HepG2 (cell line): ENCODE data around the gene CDK9. TPM values are rescaled to one million over a fixed set of nuclear protein-coding genes. Genes with fewer than 3 reads are reported as not detected.
A peak's percentile ranks its signal among the peaks of the same experiment; 100 is the strongest.
"Not testable (repeated sequence)": the region's sequence is repeated elsewhere in the genome, so short reads cannot be mapped to it uniquely, and the experiment has no call there.

Experiments used
- ATAC-seq: fragments of 200-7000 bp; cut with Tn5 transposase; 3 replicates; pipeline ENCODE4 v1.9.1; 2020; ENCODE audit warnings: mild to moderate bottlenecking, moderate library complexity
- BruUV-seq: library from RNA; stranded (reverse); fragments of 400-500 nt; replicated peaks from 2 replicates; lab custom pipeline; 2021; lab: Mats Ljungman, UMichigan
- CTCF ChIA-PET: fragments of 300-600 bp; formaldehyde crosslinking; extraction: SDS; loops from one replicate; lab custom pipeline; 2021; ENCODE audit warnings: low total read pairs, inconsistent platforms, low intra/inter-chr PET ratio; lab: Yijun Ruan, JAX
- POLR2A ChIA-PET: fragments of 350-600 bp; sonication (Branson Sonifier 250); formaldehyde crosslinking; loops from one replicate; lab custom pipeline; 2020; ENCODE audit warnings: antibody characterized with exemption, inconsistent platforms; lab: Yijun Ruan, JAX
- DNase-seq: peaks from one replicate; pipeline ENCODE4 v3.0.0-alpha.2; 2015; ENCODE audit warnings: low spot score
- FAIRE-seq: peaks from 3 replicates; lab custom pipeline; 2011; peaks lifted over from hg19 to GRCh38; lab: Jason Lieb, UNC
- H2AFZ ChIP-seq: one replicate; pipeline ENCODE4 v1.6.1; 2011; ENCODE audit warnings: low read length, inconsistent platforms
- H3K27ac ChIP-seq: fragments of 300-600 bp; 3 replicates; pipeline ENCODE4 v1.8.0; 2011; ENCODE audit warnings: mixed run types, mild to moderate bottlenecking, mixed read lengths, low read length, inconsistent platforms; ENCODE audit not compliant: insufficient read depth; ENCODE audit errors: extremely low read length
- H3K27me3 ChIP-seq, 2 experiments: fragments of 200-600 bp in 1 of 2; 2 replicates in 1 of 2; 3 replicates in 1 of 2; pipeline versions ENCODE4 v1.6.0 to v1.8.0; 2011; ENCODE audit warnings: low read length in 2 of 2, mild to moderate bottlenecking in 2 of 2, moderate library complexity in 2 of 2, inconsistent platforms in 1 of 2; ENCODE audit not compliant: insufficient read depth in 2 of 2, control insufficient read depth in 1 of 2
- H3K36me3 ChIP-seq, 2 experiments: fragments of 200-600 bp in 1 of 2; replicated peaks in 1 of 2; 2 replicates in 1 of 2; 3 replicates in 1 of 2; pipeline versions ENCODE4 v1.5.1 to v1.8.0; 2011; ENCODE audit warnings: low read length in 2 of 2, inconsistent platforms in 1 of 2; ENCODE audit not compliant: insufficient read depth in 2 of 2, control insufficient read depth in 1 of 2
- H3K4me1 ChIP-seq: 2 replicates; pipeline ENCODE4 v1.5.1; 2012; ENCODE audit warnings: low read length, inconsistent platforms; ENCODE audit not compliant: insufficient read depth
- H3K4me2 ChIP-seq: 2 replicates; pipeline ENCODE4 v1.6.0; 2011; ENCODE audit warnings: low read depth, low read length, inconsistent platforms
- H3K4me3 ChIP-seq, 3 experiments: fragments of 200-600 bp in 1 of 3; sonication (generic), shearing (Covaris generic) in 1 of 3; replicated peaks in 1 of 3; 2 replicates each; pipeline ENCODE4 v1.5.1; 2011 to 2016; ENCODE audit warnings: low read length in 3 of 3, inconsistent platforms in 2 of 3, low read depth in 2 of 3, mild to moderate bottlenecking in 2 of 3, control low read depth in 1 of 3, mixed read lengths in 1 of 3; ENCODE audit not compliant: insufficient read depth in 1 of 3
- H3K79me2 ChIP-seq: one replicate; pipeline ENCODE4 v1.6.1; 2011; ENCODE audit warnings: low read length, inconsistent platforms; ENCODE audit not compliant: insufficient read depth
- H3K9ac ChIP-seq: 2 replicates; pipeline ENCODE4 v1.6.0; 2011; ENCODE audit warnings: mild to moderate bottlenecking, low read depth, low read length, inconsistent platforms; ENCODE audit not compliant: insufficient read depth
- H3K9me3 ChIP-seq: 2 replicates; pipeline ENCODE4 v1.5.1; 2012; ENCODE audit warnings: mild to moderate bottlenecking, low read length
- H4K20me1 ChIP-seq: 2 replicates; pipeline ENCODE4 v1.6.0; 2011; ENCODE audit warnings: inconsistent platforms, mild to moderate bottlenecking, low read length, moderate library complexity; ENCODE audit not compliant: insufficient read depth
- HNRNPLL ChIP-seq: fragments of 200-400 bp; formaldehyde crosslinking; IDR thresholded peaks from 2 replicates; pipeline ENCODE4 v1.6.1; 2017; ENCODE audit warnings: mild to moderate bottlenecking, low read depth, low read length; ENCODE audit not compliant: poor library complexity, severe bottlenecking
- UBTF ChIP-seq: sonication (generic); formaldehyde crosslinking; IDR thresholded peaks from 2 replicates; pipeline ENCODE4 v1.4.0; 2020; ENCODE audit warnings: mild to moderate bottlenecking, missing genetic modification reagents
- ZNF460 ChIP-seq: sonication (generic); formaldehyde crosslinking; IDR thresholded peaks from 2 replicates; pipeline ENCODE4 v1.5.1; 2020; ENCODE audit warnings: missing genetic modification reagents, mild to moderate bottlenecking, borderline replicate concordance
- WGBS: methylation state at CpG from one replicate; pipeline ENCODE4 v1.1.6; 2017; ENCODE audit warnings: low lambda C conversion rate; 5-methylcytosine and 5-hydroxymethylcytosine counted together
- in situ Hi-C: cut with HindIII; loops from 2 replicates; pipeline ENCODE4 v1.10.0; 2017; ENCODE audit warnings: low pct_unique_long_range_greater_than_20kb; ENCODE audit not compliant: extremely low pct_ligation_motif_present
- intact Hi-C: fragments of 100-400 bp; cut with micrococcal nuclease; formaldehyde crosslinking; loops from one replicate; pipeline ENCODE4 v1.10.0; 2022; ENCODE audit not compliant: unreplicated experiment
- polyA plus RNA-seq, 8 experiments: library from polyadenylated mRNA; depleted of rRNA in 3 of 8; stranded (reverse) in 7 of 8; unstranded in 1 of 8; fragments of >200 nt; fragmentation: Illumina TruSeq in 4 of 8; extraction: Trizol in 4 of 8; gene quantifications; 2 replicates each; pipeline versions ENCODE4 v1.2.1 to v1.2.3, GENCODE V29; 2011 to 2016; ENCODE audit warnings: low read depth in 4 of 8, missing spikeins in 1 of 8, mixed read lengths in 1 of 8; ENCODE audit not compliant: insufficient read depth in 1 of 8
- total RNA-seq, 5 experiments: library from RNA; depleted of rRNA; stranded (reverse); fragments of >200 nt; fragmentation: Illumina TruSeq; extraction: Trizol; gene quantifications; 2 replicates each; pipeline ENCODE4 v1.2.3, GENCODE V29; 2016; ENCODE audit warnings: low read depth in 1 of 5

Gene CDK9
- total and polyA plus RNA-seq, 2 of the 13 experiments (the other 11 are each of a cell fraction or from before 2014, with no cell fraction given) = 16.8 to 21.5 TPM

DNA sequence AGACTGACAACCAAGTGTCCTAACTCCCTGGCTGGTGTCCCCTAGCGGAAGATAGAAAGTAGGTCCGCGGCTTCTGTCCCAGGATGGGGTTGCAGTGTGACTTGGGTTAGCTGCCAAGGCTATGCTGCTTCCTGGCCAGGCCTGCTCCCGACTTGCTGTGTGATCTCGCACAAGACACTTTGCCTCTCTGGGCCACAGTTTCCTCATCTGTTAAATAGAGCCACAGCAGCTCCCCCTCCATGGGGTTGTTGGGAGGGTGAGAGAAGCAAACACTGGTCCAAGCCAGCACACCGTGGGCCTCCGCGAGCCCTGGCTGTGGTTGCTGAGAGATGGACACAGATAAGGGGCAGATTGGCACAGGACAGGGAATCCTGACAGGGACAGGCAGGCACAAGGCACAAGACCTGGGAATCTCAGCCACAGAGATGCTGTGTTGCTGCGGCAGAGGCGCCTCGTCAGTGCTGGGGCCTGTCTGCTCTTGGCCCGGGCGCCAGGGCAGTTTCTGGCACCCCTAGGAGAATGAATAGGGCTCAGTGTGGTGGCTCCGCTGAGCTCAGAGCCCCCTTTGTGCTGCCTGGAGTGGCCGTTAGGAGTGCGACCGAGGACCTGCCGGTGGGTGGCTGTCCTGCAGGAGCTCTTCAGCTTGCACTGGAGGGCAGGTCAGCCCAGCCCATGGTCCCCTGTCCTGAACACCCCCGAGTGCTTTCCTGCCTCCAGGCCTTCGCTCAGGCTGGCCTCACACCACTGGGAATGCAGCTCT is 5.5 kb upstream of the CDK9 start (continued):
- TF ChIP-seq UBTF (0 out of 2 replicates have a peak, but pooled peaks have one; percentile 40), HNRNPLL (peak; percentile 18)
- TF ChIP-seq, all 625 proteins: peak for 4

DNA sequence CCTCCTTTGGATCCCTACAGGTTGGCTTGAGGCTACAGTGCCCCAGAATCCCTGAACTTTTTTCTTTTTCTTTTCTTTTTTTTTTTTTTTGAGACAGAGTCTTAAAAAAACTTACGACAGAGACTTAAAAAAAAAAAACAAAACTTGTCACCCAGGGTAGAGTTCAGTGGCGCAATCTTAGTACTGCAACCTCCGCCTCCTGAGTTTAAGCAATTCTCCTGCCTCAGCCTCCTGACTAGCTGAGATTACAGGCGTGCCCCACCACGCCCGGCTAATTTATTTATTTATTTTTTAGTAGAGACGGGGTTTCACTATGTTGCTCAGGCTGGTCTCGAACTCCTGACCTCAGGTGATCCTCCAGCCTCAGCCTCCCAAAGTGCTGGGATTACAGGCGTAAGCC is 4.9 kb upstream of the CDK9 start:
- DNase-seq, H2AFZ ChIP-seq, ATAC-seq, H3K36me3 ChIP-seq, POLR2A ChIA-PET, H3K9me3 ChIP-seq, intact Hi-C loops, FAIRE-seq, H4K20me1 ChIP-seq, CTCF ChIA-PET, H3K27ac ChIP-seq, H3K79me2 ChIP-seq, H3K4me3 ChIP-seq, H3K9ac ChIP-seq, BruUV-seq: not testable (repeated sequence)
- in situ Hi-C loops = loop anchor here (5.0 kb wide), 1 partner anchor 44 kb away; the partner anchor contains the start of gene TOR2A
- H3K4me1 ChIP-seq = peaks cover 30% of the 10 kb centered on the region
- H3K27me3 ChIP-seq = peaks cover 1 to 39% of the 10 kb centered on the region in 2 experiments; a peak in 3 of 5 replicates
- WGBS = 19% methylated on average over 9 of the region's 9 CpGs
- peak overlapping the region; percentile 35 for H3K4me2 ChIP-seq
- TF ChIP-seq ZNF460 (CRISPR knock-in tag) = peak; percentile 22; the same call in 1 of the 2 replicates
